HG02610 (cell line): ENCODE measurements around the gene PIK3R4.

Experiments
- ATAC-seq: cut with Tn5 transposase; IDR thresholded peaks from one replicate; pipeline ENCODE4 v1.9.1; 2021; ENCODE audit warnings: mild to moderate bottlenecking, moderate library complexity; ENCODE audit not compliant: unreplicated experiment

PIK3R4 gene

DNA sequence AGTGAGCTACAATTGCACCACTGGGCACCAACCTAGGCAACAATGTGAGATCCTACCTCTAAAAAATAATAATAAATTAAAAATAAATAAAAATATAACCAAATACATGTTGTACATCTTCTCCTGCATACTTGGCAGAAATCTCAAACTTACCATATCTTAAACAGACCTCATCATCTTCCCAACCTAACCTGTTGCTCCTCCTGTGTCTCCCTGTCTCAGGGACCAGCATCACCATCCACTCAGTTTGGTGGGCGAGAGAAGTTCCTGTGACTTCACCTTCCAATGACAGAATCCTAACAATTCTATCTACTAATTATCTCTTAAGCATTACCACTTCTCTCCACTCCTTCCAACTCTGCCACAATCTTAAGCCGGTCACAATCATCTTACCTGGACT is 3.3 kb downstream of the PIK3R4 start:
- ATAC-seq = no peak

DNA sequence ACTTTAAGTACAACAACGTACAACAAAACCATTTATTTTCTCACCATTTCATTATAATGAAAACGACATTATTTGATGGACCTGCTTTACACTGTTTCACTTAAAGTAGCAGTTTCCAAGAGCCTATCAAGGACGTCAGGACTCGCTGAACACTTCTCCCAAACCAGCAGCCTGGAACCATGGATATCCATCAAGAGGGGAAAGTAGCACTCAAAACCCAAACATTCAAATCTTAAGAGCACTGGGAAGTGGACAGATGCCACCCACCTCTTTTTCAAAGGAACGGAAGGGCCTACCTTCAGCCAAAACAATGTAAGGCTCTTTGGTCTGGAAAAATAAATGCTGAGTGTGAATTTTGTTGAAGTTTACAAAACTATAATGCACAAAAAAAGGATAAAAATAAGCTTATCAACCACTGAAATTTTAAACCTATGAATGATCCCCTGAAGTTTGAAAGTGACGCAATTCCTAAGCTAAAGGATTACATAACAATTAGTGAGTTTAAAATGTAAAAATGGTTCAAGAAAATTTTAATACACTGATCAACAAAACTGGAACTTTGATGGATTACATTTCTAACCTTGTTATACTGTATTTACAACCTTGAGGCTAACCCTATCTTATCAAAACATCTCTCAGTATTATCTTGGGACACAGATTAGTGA is 4.6 kb downstream of the PIK3R4 start:
- no peak for ATAC-seq

DNA sequence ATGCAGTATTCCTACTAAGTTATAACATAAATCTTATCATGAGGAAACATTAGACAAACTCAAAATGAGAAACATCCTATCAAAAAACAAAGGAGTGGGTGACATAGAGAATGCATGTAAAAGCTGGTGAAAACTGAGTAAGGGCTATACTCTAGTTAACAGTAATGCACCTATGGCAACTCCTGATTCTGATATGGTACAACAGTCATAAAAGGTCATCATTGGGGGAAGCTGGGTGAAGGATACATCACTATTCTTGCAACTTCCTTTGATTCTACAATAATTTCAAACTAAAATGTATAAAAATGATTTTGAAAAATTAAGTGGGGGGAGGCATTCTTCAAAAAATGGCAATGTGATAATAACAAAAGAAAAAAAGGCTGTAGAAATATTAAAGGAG is 6.8 kb downstream of the PIK3R4 start:
- no peak for ATAC-seq

DNA sequence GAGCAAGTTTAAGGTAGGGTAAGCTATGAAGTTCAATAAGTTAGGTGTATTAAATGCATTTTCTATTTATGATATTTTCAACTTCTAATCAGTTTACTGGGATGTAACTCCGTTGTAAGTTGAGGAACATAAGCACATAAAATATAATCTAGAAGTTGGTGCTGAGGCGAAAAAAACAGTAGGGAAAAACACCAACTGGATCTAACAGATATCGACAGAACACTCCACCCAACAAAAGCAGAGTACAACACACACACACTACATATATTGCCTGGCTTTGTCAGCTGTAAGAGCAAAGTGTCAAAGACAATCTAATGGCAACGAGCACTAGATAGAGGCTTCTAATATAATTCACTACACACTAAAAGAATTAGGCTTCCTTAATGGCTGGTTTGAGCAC is 8.4 kb downstream of the PIK3R4 start:
- no peak for ATAC-seq

DNA sequence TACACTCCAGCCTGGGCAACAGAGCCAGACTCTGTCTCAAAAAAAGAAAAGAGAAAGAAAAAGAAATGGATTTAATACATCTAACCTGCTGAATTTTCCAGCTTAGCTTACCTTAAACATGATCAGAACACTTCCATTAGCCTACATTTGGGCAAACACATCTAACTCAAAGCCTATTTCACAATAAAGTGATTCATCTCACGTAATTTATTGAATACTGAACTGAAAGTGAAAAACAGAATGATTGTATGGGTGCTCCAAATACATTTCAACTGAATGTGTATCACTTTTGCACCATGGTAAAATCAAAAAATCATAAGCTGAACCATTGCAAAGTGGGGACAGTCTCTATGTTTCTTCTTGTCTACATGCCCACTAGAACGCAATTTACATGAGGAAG is 9.0 kb downstream of the PIK3R4 start:
- no peak for ATAC-seq

DNA sequence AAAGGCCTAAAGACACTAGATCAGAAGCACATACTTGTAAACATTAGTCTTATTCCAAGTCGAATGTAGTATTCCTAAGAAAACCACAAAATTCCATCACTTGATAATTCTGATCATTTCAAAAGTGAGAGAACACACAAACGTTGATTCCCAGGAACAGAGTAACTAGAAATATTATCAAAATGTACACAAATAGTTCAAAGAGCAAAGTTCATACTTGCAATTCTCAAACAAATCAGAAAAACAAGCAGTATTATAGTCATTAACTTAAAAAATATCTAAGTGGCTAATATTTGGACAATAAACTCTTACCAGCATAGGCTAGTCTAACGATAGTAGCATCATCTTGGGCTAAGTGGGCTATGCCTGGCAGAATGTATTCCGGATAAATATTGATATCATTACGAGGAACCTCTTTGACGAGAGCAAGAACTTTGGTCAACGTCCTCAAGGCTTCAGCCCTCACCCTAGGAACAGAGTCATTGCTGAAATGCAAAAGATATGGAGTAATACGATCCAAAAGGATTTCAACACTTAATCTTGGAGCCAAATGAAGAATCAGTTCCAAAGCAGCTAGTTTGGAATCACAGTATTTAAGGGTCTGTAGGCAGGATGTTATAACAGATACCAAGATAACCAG is 13.3 kb downstream of the PIK3R4 start:
- ATAC-seq = no peak

DNA sequence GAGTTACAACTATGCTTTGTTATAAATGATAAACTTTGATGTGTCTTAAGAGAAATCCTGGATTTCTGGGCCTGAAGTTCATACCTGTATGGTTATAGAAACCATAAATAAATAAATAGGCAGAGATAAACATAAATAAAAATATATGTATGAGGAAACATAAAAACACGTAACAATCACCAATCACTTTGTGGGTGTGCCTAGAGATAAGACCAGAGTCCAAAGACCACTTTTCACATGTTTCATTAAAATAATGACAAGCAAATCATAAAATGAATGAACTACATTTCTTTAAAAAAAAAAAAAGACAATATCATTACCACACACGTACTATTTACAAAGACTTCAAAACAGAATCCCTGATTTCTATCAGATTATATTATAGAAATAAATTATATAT is 14.1 kb downstream of the PIK3R4 start:
- ATAC-seq = no peak

DNA sequence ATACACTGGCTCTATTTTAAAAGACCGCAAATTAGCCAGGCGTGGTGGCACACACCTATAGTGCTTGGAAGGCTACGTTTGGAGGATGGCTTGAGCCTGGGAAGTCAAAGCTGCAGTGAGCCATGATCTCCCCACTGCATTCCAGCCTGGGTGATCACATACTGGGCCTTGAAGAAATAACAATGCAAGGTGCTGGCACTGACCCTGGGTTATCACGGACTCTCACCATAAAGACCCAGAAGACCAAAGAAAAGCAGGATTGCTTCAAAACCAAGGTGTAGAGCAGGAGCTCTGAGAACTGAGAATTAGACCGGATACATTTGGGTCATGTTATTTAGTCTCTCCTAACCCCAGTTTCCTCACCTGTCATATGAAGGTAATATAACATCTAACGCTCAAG is 14.8 kb downstream of the PIK3R4 start:
- ATAC-seq = no peak

DNA sequence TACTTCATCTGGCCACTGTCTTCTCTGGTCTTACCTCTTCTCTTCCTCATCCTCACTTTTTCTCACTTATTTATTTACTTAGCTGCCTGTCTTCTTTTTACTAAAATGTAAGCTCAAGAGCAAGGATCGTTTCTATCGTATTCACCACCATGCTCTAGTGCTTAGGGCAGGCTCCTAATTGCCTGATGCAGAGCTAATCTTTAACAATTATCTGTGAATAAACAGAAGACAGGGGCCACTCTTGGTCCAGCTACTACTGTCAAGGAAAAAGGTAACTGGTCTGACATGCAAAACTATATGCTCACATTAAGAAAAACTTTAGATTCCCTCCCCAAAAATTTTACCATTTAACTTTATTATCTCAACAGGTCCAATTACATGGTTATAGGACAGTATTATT is 17.5 kb downstream of the PIK3R4 start:
- ATAC-seq = no peak

DNA sequence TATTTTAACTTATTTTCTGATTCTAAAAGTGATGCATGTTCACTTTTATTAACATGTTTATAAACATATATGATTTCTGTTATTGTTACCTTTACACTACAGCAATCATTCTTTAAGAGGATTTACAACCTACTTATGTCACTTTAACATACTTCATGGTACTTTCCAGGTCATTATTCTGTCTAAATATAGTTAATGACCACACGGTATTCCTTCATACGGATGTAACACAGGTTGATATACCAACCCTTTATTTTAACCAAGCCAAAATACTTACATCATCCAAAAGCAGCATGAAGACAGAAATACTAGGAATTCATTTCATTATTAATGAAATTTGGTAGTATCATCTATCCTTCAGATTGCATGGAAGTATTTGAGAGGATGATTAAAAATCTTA is 18.6 kb downstream of the PIK3R4 start:
- no peak for ATAC-seq

DNA sequence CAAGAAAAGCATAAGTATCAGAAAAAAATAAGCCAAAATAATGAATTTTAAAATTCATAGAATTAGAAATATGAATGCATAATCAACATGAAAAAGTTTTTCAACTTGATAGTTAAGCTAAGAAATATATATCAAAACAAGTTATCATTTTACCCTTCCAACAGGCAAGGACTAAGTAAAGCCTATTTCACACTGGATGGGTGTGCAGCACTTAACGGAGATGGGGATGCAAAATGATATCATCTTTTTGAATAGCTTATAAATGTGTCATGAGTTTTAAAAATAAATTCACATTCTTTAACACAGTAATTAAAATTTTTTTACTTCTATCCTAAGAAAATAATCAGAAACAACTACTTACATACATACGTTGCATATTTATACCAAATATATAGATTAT is 20.9 kb downstream of the PIK3R4 start:
- no peak for ATAC-seq

DNA sequence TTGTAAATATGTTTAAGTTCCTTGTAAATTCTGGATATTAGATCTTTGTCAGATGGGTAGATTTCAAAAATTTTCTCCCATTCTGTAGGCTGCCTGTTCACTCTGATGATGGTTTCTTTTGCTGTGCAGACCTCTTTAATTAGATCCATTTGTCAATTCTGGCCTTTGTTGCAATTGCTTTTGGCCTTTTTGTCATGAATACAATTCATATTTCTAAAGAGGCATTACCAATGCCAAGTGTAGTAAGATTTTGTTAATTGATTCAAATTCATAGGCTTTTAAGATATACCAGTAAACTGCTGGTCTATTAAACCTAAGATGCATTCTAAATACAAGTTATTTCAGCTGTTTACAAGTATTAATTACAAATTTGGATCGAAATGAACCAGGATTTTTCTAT is 31.0 kb downstream of the PIK3R4 start:
- no peak for ATAC-seq

DNA sequence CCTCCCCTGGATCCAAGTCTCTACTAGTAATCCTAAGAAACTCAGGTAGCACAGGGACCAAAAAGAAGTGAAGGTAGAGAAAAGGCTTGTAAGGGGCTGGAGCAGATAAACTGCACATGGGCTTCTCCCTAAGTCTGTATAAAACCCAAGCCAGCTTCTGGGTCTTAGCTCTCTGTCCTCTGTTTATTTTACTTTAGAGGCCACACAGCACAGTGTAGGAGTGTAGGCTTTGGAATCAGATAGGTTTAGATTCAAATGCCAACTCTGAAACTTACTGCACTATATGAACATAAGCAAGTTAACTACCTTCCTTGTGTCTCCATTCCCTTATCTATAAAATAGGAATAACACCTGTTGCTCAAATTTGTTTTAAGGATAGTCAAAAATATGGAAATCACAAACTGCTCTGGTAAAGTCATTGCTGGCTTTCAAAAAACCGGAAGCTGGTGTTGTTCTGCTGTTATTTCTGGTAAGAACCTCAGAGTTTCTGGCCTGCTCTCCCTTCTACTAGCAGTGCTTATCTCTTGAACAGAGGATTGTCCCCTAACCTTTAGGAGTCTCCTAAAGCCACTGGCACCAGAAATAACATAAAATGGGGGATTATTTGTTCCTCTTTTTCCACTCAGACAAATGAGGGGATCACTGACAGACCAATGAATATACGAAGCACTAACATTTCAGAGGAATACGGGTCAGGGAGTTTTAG is 33.8 kb downstream of the PIK3R4 start:
- ATAC-seq = no peak

DNA sequence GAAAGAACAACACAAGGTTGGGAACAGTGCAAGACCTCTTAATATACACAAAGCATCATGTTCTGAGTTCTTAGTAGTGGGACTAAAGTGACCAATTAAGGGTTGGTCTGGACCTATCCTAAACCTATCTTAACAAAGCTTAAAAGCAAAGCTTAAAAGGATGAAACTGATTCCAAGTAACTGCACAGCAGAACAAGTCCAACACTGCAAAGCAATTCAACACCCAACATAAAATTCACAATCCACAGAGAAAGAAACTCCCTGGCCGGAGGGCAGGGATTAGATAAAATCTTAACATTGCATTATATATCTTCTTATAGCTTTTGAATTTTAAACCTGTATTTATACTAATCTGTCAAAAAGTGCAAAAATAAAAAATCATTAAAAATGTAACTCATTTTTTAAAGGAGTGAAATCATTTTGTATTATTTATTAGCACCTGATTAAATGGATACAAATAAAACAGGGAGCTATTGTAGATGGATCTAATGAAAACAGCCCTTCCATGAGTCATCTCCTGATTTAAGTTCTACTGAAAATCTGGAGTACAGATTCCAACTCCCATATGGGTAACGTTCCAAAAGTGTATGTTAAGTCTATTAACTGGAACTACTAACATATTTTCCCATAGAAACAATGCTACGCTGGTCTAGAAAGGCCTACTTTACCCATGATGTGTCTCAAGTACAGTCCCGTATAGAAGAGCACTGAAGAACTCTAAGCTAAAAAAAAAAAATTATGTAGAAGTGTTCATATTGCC is 34.9 kb downstream of the PIK3R4 start:
- ATAC-seq = no peak

DNA sequence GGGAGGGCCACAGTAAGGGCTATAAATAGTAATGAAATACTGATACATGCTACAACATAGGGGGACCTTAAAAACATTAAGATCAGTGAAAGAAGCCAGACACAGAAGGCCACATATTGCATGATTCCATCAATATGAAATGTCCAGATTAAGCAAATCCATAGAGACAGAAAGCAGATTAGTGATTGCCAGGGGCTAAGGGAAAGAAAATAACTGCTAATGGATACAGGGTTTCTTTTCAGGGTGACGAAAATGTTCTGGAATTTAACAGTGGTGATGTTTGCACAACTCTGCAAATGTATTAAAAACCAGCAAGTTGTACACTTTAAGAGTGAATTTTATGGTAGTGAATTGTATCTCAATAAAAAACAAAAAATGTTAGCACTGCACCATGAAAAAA is 37.0 kb downstream of the PIK3R4 start:
- no peak for ATAC-seq

DNA sequence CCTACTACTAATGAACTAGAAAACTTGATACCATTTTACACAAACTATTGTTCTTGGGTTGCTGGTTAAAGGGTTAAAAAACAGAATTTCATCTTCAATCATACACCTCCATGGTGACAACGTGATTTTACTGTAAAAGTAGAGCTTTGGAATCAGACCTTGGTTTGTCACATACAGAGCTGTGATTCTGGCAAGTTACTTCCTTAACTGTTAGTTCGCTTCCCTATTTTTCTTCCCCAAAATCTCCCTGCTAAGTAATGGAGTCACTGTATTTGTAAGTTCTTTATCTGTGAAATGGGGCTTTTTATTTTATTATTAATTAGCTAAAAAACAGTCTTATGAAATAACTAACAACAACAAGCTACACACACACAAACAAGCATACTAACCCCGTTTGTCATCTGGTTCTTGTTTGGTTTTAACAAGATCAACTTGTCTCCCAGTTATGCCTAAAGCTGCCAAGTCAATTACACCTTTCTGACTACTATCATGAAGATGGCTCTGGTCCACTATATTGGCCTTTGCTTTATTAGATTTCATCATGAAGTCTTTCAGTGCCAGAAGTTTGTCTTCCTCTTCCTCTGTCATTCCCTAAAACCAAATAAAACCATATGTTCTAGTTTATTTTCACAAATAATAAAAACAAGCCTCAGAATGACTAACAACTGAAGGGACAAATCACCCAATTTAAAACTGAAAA is 38.6 kb downstream of the PIK3R4 start:
- ATAC-seq = no peak

DNA sequence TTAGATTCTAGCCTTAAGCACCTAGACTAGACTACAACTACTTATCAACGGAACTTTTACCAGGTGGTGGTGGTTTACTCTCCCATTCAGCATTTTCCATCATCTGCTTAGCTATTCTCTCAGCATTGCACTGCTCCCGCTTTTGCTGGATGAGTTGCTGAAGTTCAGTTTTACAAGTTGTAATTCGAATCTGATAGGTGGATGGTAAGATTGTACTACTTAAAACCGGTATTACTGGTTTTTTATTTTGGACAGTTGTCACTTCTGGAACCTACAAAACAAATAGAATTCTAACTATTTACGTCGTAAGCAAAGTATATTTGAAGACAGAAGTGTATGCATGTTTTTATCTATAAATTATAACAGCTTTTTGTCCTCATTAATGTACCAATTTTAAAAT is 41.1 kb downstream of the PIK3R4 start:
- ATAC-seq = no peak

DNA sequence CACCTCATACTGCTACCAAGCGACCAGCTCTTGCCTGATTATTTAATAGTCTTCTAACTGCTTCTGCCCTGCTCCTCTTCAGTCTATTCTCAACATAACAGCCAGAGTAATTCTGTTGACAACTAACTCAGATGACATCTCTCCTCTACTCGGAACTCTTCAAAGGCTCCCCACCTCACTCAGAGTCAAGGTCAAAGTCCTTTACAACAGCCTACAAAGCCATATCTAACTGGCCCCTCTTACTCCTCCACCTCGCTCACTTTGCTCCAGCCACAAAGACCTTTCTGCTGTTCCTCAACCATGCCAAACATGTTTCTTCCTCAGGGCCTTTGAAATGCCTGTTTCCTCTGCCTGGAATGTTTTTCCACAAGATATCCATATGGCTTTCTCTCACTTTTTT is 43.6 kb downstream of the PIK3R4 start:
- ATAC-seq = no peak

DNA sequence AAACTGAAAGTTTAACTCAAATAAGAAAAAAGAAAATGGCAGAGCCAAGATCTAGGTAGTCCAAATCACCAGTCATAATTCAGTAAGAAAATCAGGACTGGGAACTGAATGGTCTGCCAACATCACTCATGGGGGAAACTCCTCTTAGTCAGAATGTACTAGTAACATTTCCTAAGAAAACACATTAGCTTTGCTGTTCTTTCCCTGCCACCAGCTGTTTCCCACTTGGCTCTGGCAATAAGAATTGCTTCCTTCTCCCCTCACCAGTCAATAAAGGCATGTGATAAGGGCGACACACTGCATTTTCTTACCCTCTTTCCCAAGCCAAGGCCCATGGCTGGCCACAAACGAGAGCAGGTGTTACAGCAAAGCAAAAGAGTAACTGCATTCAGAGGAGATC is 46.1 kb downstream of the PIK3R4 start:
- no peak for ATAC-seq

DNA sequence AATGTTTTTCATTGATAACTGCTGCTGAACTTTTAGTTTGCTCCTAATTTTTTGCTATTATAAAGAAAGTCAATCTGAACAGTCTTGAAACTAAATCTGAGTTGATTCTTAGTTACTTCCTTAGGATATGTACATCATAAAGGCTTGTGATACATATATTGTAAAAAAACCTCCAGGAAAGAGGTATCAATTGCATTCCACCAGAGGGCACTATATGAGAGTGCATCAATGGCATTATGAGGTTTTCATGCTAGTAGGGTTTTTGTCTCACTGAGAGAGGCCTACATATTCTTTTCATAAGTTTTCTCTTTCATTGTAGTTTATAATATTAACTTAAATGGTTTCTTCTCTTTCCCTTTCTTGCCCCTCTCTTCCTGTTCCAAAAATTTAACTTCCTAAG is 46.9 kb downstream of the PIK3R4 start:
- ATAC-seq = no peak

DNA sequence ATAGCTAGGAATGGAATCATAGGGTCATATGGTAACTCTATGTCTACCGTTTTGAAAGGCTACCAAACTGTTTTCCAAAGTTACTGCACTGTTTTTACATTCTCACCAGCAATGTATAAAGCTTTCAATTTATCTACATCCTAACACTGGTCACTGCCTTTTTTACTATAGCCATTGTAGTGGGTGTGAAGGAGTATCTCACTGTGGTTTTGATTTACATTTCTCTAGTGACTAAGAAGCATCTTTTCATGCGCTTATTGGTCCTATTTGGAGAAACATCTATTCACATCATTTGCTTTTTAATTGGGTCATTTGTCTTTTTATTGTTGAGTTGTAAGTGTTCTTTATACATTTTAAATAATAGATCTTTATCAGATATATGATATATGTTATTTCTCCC is 53.3 kb downstream of the PIK3R4 start:
- no peak for ATAC-seq
